ENCODE results near the gene UPK3A. TPM values are rescaled to one million over a fixed set of nuclear protein-coding genes. Genes with fewer than 3 reads are reported as not detected.

Gene UPK3A
- total RNA-seq, 1 donor from 2014 or later: not detected

DNA sequence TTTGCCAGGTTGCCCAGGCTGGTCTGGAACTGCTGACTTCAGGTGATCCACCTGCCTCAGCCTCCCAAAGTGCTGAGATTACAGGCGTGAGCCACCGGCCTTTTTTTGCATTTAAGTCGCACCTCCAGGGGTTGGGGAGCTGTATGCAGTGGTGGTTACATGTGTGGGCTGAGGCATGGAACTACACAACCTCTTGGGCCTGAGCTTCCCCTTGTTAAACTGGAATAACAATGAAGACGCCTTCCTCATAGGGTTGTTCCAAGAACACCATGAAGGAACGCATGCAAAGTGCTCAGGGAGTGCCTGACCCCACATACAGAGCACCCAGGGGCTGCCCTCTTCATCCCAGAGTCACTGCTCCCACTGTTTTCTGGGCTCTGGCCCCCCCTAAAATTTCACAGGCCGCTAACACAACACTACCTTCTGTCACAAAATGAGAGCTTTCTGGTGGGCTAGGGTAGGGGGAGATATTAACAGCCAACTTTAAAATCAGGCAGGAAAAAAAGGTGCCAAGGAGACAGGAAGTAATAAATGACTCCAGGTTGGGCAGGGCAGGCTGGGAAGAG lies 23.7 kb downstream of the UPK3A start:
- intact Hi-C loops (cut with micrococcal nuclease): loop anchor here (2.0 to 5.0 kb wide), 2 partner anchors 36 to 68 kb away; partner anchors contain the start of gene KIAA0930

DNA sequence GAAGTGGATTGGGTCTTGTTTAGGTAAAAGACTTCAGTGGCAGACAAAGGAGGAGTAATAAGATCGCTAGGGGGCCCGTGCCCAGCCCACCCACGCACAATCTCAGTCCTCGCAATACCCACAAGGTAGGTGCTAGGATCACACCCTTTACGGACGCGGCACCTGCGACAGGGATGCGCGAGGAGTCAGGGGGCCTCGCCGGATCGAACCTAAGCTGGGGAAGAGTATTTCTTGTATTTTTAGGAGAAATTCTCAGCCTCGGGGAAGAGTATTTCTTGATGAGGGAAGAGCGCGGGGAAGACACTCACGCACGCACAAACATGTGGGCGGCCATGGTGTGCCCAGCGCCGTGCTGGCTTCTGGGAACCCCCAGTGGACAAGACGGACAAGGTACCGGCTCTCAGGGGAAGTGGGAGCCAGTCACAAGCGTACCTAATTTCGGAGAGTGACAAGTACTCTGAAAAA lies 24.2 kb downstream of the UPK3A start:
- intact Hi-C loops (cut with micrococcal nuclease): loop anchor here (2.0 to 5.0 kb wide), 2 partner anchors 37 to 68 kb away; partner anchors contain the start of gene KIAA0930

DNA sequence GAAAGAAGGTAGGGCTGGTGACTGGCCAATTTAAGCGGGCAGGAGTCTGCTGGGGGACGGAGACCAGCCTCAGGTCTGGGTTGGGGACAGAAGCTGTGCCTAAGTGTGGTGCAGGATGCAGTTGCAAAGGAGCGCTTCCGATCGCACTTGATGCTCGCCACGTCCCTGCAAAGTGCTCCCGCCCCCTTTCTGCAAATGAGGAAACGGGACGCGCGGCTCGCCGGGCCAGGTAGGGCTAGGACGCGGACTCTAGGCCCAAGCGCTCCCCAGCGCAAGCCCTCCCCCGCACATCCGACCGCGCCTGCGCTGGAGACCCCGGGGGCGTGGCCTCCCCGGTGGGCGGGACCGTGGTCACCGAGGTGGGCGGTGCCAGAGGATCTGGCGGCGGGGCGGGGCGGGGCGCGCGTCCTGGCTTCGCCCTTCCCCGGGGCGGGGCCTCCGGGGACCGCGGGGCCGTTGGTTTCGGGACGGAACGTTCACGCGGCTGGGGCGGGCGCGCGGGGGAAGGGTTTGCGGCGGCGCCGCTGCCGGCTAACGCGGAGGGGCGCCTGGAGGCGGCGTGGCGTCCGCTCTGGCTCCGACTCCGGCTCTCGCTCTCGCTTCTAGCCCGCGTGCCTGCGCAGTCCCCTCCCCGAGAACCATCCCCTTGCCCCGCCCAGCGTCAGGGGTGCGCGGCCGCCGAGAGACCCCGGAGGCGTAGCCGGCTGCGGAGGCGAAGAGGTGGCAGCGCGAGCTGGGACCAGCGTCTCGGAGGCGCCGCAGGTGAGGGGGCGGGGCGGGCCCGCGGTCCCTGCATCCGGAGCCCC lies 24.9 kb downstream of the UPK3A start, which contains the start of gene FAM118A:
Gene FAM118A (plus strand): TSS at position 513 of the 806 bp plus-strand sequence. CDS start 12,446 bp downstream, outside the sequence.
- intact Hi-C loops (cut with micrococcal nuclease): loop anchor here (1.0 to 10.0 kb wide), 5 partner anchors 9 to 985 kb away; partner anchors contain the start of genes GTSE1, KIAA0930 and NUP50

DNA sequence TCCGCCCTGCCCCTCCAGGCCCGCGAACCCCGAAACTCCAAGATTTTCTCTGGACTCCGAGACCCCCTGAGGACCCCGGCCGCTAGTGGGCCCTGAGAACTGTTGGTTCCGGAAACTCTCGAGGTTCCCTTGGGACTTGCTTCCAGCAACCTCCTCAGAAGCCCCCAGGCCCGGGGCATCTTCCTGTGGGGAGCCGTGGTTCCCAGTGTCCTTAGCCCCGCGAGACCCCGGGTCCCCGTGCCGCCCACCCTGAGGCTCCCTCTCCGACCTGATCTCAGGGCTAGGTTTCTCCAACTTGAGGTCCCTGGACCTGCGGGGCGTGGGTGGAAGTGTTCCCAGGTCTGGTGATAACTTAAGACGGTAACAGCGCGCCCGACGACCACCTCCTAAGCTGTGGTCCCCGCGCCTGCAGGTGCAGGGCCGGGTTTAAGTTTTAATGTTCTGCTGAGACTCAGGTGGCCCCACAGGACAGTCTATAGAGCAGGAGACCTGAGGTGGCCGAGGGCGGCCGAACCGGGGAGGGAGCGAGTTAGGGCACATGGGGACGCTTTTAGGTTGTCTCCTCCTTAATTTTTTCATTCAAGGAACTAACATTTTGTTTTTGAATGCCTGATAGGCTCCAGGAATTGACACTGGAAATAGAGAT lies 25.7 kb downstream of the UPK3A start:
- intact Hi-C loops (cut with micrococcal nuclease): loop anchor here (1.0 to 10.0 kb wide), 3 partner anchors 8 to 984 kb away; partner anchors contain the start of genes GTSE1 and NUP50

DNA sequence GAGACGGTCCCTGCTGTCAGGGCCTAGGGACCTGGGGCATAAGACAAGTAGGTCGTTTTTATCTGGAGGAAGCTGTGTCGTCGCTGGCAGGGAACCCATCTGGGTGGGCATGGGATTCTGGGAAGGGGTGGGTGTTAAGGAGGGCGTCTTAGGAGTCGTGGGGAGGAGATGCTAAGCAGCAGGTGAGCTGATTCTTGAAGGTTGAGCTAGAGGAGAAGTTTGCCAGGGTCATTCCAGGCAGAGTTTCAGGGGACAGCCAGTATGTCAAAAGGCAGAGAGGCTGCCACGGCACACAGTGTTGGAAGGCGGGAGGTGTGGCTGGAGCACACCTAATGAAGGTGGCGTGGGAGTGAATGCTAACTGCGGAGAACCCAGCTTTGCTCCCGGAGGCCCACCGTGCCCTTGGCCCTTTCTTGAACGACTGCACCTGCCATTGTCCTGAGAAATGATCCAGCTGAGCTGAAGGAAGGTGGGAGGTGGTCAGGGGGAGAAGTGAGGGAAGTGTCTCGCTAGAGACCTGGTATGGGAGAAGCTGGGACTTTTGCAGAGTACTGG lies 26.3 kb downstream of the UPK3A start:
- intact Hi-C loops (cut with micrococcal nuclease): loop anchor here (1.0 to 10.0 kb wide), 3 partner anchors 7 to 984 kb away; partner anchors contain the start of genes GTSE1 and NUP50

DNA sequence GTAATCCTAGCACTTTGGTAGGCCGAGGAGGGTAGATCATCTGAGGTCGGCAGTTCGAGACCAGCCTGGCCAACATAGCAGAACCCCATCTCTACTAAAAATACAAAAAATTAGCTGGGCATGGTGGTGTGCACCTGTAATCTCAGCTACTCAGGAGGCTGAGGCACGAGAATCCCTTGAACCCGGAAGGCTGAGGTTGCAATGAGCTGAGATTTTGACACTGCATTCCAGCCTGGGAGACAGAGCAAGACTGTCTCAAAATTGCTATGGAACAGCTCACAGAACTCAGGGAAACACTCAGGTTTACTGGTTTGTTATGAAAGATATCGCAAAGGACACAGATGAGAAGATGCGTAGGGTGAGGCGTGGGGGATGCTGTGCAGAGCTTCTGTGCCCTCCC lies 27.7 kb downstream of the UPK3A start:
- intact Hi-C loops (cut with micrococcal nuclease): loop anchor here (10.0 kb wide), 2 partner anchors 148 to 982 kb away; partner anchors contain the start of genes GTSE1 and NUP50

DNA sequence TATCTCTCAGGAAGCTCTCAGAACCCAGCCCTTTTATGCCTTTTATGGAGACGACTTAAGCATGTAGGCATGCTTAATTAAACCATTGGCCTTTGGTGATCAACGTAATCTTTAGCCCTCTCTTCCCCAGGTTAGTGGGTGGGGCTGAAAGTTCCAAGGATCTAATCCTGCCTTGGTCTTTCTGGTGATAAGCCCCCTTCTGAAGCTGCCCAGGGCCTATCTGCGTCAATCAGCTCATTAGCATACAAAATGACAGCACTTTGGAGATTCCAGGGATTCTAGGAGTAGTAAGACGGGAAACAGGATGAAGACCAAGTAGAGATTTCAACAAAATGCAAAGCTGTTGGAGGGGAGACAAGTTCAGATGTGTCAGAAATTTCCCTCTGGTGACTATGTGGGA lies 28.1 kb downstream of the UPK3A start:
- intact Hi-C loops (cut with micrococcal nuclease): loop anchor here (10.0 kb wide), 2 partner anchors 148 to 982 kb away; partner anchors contain the start of genes GTSE1 and NUP50

DNA sequence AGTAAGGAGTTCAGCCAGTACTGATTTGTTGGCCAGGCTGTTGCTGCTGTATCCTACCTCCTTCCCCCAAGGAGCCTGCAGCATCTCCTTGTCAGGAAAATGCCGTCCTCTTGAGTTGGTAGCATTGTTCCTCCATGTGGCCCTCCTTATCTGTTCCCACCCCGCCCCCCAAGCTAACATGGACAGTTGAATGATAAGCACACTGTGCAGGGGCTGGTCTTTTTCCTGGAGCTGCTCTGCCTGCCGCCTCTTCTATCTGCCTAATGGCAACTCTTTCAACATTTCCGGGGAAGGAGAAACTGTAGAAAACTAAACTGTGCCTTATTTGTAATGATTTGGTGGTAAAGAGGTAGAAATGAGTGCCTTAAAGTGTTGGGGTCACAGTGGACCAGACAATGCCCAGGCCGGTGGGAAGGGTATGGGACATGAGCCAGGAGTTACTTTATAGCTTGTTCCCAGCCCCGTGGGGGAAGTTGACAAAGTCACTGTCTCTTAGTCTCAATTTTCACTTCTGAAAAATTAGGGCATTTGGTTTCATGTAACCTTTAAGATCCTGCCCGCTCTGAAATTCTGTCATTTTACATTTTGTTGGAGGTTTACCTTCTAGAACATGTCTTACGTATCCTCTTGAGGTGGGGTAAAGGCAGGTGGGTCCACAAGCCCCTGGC lies 29.4 kb downstream of the UPK3A start:
- intact Hi-C loops (cut with micrococcal nuclease): loop anchor here (10.0 kb wide), 2 partner anchors 149 to 981 kb away; partner anchors contain the start of genes GTSE1 and NUP50

DNA sequence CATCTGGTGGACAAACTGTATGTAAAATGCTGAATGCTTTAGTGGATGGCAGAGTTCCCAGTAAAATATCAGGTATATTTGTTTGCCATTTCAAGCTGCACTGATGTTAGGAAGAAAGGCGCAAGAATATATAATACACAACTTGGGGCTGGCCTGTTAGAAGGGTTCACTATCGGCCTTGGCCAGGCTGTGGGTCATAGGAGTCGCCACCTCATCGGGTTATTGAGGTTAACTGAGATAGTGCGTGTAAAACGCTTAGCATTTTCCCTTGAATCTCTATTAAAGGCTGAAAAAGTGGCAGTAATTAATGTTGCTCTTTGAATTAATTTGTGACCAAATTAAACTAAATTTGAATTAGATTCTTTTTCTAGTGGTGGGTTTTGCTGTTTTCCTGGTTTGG lies 30.0 kb downstream of the UPK3A start:
- intact Hi-C loops (cut with micrococcal nuclease): loop anchor here (10.0 kb wide), 2 partner anchors 150 to 980 kb away; partner anchors contain the start of genes GTSE1 and NUP50

DNA sequence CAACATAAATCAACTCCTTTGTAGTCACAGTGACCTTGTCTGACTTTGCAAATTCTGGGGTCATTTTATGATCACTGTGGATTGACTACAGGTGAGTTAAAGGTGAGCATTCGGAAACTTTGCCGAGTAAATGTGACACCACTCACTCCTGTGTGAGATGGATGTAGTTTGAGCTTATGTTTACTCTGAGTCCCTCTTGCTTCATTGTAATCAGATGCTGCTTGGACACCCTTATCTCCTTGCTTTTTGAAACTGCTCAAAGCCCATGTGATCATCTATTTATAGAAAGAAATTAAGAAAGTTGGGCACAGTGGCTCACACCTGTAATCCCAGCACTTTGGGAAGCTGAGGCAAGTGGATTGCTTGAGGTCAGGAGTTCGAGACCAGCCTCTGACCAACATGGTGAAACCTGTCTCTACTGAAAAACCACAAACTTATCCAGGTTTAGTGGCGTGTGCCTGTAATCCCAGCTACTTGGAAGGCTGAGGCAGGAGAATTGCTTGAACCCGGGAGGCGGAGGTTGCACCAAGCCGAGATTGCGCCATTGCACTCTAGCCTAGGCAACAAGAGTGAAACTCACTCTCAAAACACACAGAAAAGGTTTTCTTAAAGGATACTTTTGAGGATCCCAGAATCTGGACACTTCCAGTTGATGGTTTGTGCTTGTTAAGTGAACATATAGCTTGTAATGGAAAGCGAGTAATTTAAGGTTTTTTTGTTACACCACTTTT lies 32.2 kb downstream of the UPK3A start:
- intact Hi-C loops (cut with micrococcal nuclease): loop anchor here (10.0 kb wide), 2 partner anchors 152 to 978 kb away; partner anchors contain the start of genes GTSE1 and NUP50

DNA sequence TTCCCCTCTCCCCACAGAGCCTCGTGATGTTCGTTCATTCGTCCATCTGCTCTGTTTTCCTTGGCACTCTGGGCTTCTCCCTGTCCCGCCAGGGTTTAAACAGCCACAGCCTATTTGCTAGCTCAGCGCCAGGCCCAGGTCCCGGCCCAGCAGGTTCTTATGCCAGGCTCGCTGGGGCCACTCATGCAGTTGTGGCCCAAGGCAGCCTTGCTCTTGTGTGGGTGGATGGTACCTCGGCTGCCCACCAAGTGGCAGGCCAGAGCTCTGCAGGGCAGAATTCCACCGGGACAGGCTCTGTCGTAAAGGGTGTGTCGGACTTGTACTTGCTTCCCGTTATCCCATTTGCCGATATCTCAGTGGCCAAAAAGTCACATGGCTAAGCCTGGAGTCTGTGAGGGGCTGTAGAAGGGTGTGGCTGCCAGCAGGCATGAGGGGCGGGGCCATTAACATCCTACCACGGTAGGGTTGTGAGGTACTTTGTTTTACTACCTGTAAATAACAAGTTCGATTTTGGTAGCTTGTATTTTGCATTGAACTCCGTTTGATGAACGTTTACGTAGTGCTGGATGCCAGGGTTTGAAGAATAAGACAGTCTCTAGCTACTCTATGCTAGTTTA lies 32.9 kb downstream of the UPK3A start:
- intact Hi-C loops (cut with micrococcal nuclease): loop anchor here (1.0 to 10.0 kb wide), 5 partner anchors 7 to 977 kb away; partner anchors contain the start of genes GTSE1, NUP50, RIBC2 and SMC1B

DNA sequence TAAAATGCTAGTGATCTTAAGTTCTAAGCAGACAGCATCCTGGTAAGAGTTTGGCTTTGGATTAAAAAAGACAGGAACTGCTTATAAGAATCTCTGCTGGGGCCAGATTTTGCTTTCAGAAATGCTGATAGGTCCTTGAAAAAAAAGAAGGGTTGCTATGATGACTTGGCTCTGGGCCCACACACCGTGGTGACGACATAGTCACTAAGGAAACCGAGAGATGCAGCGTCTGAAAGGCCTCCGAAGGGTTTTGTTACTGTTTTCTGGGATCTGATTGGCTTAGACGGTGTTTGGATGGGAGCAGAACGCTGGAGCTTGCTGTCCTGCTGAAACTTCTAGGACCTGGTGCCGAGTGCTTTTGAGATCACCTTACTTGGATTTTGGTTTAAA lies 33.4 kb downstream of the UPK3A start:
- intact Hi-C loops (cut with micrococcal nuclease): loop anchor here (1.0 to 10.0 kb wide), 5 partner anchors 8 to 977 kb away; partner anchors contain the start of genes GTSE1, NUP50, RIBC2 and SMC1B

DNA sequence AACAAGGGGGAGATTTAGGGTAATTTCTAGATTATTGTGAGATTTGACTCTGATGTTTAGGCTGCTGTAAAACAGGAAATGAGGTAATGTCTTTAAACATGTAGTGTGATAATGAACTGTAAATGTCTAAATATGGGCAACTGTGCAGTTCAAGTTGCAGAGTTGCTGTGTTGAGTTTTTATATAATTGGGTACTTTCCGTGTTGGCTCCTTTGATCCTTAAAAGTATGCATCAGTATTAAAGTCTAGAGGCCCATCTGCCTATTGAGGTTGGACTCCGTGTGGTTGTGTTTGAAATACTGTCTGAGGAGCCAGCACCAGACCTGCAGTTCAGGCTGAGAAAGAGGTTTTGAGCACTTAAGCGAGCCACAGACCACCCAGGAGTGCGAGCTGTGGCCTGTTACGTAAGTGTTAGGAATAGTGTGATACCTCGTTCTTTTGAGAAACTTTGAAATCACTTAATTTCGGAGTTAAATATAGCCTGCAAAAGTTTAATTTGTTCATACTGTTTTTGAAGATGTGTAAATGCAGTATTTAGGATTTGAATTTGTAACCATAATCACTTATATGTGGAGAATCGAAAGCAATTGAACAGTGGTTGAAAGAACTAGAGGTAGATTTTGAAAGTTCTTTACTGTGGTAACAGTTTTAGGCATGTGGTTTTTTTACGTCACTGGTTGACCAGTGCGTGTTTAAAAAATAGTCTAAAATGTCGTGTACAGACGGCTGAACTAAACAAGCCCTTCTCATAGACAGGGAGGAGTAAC lies 34.0 kb downstream of the UPK3A start:
- intact Hi-C loops (cut with micrococcal nuclease): loop anchor here (1.0 to 10.0 kb wide), 5 partner anchors 8 to 976 kb away; partner anchors contain the start of genes GTSE1, NUP50, RIBC2 and SMC1B

DNA sequence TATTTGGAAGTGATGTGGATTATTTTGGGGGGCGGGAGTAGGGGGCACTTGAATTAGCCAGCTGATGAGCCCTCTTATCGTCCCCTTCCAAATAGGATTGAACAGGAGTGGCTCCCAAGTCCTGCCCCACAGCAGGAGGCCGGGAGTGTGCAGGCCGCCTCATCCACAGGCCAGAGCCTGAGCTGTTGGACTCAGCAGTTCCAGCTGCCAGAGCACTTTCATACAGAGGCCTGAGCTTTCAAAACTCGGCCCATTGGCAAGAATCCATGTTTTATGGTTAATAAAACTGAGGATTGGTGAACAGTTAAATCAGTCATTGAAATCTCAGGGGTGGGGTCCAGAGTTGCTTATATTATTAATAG lies 34.6 kb downstream of the UPK3A start:
- intact Hi-C loops (cut with micrococcal nuclease): loop anchor here (2.0 to 10.0 kb wide), 3 partner anchors 21 to 975 kb away; partner anchors contain the start of genes GTSE1 and NUP50

DNA sequence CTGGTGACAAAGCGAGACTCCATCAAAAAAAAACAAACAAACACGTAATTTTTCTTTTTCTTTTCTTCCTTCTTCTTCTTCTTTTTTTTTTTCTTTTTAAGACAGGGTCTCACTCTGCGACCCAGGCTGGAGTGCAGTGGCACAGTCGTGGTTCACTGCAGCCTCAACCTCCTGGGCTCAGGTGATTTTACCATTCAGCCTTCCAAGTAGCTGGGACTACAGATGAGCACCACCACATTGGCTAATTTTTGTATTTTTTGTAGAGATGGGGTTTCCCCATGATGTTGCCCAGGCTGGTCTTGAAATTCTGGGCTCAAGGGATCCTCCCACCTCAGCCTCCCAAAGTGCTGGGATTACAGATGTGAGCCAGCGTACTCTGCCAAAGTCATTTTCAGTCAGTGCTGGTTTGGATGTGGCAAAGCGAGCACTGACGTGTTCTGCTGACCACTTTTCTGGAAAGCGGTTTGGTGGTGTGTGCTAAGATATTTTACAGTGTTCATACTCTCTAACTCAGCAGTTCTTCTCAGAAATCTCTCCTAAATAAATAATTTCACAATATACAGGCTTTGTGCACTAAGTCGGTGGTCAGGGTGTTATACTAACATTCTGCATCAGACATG lies 35.7 kb downstream of the UPK3A start:
- intact Hi-C loops (cut with micrococcal nuclease): no loop called here

DNA sequence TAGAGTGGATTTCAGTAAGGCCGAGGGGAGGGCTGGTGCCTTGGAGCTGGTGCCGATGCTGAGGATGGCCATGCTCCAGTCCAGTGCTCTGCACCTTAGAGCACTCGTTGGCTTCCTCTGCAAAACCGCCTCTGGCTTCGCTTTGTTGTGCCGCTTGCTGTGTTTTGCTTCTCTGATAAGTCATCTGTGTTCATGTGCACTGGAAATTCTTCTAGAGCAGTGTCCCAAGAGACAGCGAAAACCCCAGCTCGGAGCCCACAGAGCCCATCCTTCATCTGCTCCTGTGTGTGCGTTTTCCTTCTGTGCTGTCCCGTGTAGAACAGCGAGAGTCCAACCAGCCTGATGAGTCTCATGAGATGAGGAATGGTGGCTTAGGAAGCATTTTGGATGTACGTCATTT lies 37.1 kb downstream of the UPK3A start:
- intact Hi-C loops (cut with micrococcal nuclease): no loop called here

DNA sequence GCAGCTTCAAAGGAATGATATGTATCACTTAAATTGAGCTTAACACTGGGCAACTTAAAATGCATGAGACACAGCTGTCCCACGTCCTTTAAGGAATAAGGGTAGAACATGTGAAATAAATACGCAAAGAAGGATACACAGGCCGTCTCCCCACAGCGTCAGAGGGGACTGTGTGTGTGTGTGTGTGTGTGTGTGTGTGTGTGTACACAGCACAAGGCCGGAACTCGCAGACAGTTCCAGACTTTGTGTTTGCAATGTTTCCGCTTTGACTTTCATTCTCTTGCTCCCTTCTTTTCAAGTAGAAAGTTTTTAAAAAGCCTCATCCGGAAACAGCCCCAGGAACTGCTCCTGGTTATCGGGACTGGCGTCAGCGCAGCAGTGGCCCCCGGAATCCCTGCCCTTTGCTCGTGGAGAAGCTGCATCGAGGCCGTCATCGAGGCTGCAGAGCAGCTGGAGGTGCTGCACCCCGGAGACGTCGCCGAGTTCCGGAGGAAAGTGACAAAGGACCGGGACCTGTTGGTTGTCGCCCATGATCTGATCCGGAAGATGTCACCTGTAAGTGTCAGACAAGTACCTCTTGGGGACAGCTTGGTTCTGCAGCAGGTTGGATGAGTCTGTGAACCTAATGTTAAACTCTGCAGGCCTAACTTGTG lies 38.2 kb downstream of the UPK3A start:
- intact Hi-C loops (cut with micrococcal nuclease): no loop called here
